Right ventricle myocardium superior (tissue), 1 donor: Measurements from ENCODE around the gene HES4. TPM values are rescaled to one million over a fixed set of nuclear protein-coding genes. Genes with fewer than 3 reads are reported as not detected.

ENCODE experiments used
- ATAC-seq: fragments of 200-7000 bp; cut with Tn5 transposase; one replicate; pipeline ENCODE4 v1.9.1; 2020; ENCODE audit warnings: mild to moderate bottlenecking; ENCODE audit not compliant: poor library complexity
- DNase-seq: peaks from one replicate; pipeline ENCODE4 v3.0.0-alpha.2; 2020
- intact Hi-C: fragments of 100-400 bp; cut with DNase I; formaldehyde crosslinking; loops from one replicate; pipeline ENCODE4 v1.11.2; 2022
- total RNA-seq: library from RNA; stranded (reverse); fragmentation: NEBNext Ultra II Directional; extraction: Animal tissue kit (Norgen Biotek cat#: 25700); gene quantifications from one replicate; pipeline ENCODE4 v1.2.1, GENCODE V29; 2021
- donor health status: DM: no; HTN: yes; CAD: no; lungs with severe emphysema.

HES4 gene
- total RNA-seq, 1 donor from 2014 or later = 27.4 TPM

- intact Hi-C loops = no loop called here
- DNase-seq (no peak), ATAC-seq (no peak)
Measured at GRCh38 chr1:974687-975328, 25.1 kb downstream of the HES4 start.

GRCh38 chr1:974293-974640 is 25.6 kb downstream of the HES4 start:
- ATAC-seq (peak; percentile 0), DNase-seq (no peak)
- intact Hi-C loops = no loop called here

- intact Hi-C loops = no loop called here
- DNase-seq (no peak), ATAC-seq (peak; percentile 15)
Measured at GRCh38 chr1:973459-974292, 26.2 kb downstream of the HES4 start.

- ATAC-seq = peak; percentile 11
- DNase-seq = no peak
- intact Hi-C loops = no loop called here
Measured at GRCh38 chr1:972726-973458, 27.0 kb downstream of the HES4 start.

GRCh38 chr1:971751-972506 is 28.0 kb downstream of the HES4 start:
- ATAC-seq (no peak), DNase-seq (no peak)
- intact Hi-C loops = no loop called here

- intact Hi-C loops = no loop called here
- no peak for DNase-seq
- ATAC-seq = no peak
Measured at GRCh38 chr1:970973-971730, 28.7 kb downstream of the HES4 start.

- intact Hi-C loops = no loop called here
- DNase-seq = no peak
- ATAC-seq = no peak
Measured at GRCh38 chr1:970242-970972, 29.5 kb downstream of the HES4 start.

- intact Hi-C loops = no loop called here
- DNase-seq (no peak), ATAC-seq (no peak)
Measured at GRCh38 chr1:969260-969855, 30.5 kb downstream of the HES4 start.

GRCh38 chr1:967466-968343 is 32.2 kb downstream of the HES4 start:
- intact Hi-C loops = no loop called here
- ATAC-seq (no peak), DNase-seq (no peak)

- DNase-seq (peak; percentile 83), ATAC-seq (peak; percentile 58)
- intact Hi-C loops = no loop called here
Measured at GRCh38 chr1:966704-967300, 33.1 kb downstream of the HES4 start.

GRCh38 chr1:966135-966703 is 33.7 kb downstream of the HES4 start, which contains the start of gene PLEKHN1:
Gene PLEKHN1, plus strand, starts transcription at chr1:966482. Its CDS starts 50 bp downstream, at chr1:966532.
- DNase-seq = no peak
- intact Hi-C loops = no loop called here

GRCh38 chr1:965526-966134 is 34.3 kb downstream of the HES4 start:
- DNase-seq = no peak
- intact Hi-C loops = no loop called here
- ATAC-seq = no peak

More at GRCh38 chr1:966135-966703, 33.7 kb downstream of the HES4 start, which contains the start of gene PLEKHN1:
- ATAC-seq = peak; percentile 7

GRCh38 chr1:964691-965525 is 35.0 kb downstream of the HES4 start:
- intact Hi-C loops = no loop called here
- ATAC-seq (no peak), DNase-seq (no peak)

GRCh38 chr1:963746-964525 is 36.0 kb downstream of the HES4 start:
- intact Hi-C loops = no loop called here
- no peak for DNase-seq
- no peak for ATAC-seq
